ENCODE measurements around the gene SH2B3.

Gene SH2B3

GRCh38 chr12:111409403-111409779 is 3.7 kb downstream of the SH2B3 start:
- DNase-seq (ENCODE audit: low spot score) = no peak

DNA sequence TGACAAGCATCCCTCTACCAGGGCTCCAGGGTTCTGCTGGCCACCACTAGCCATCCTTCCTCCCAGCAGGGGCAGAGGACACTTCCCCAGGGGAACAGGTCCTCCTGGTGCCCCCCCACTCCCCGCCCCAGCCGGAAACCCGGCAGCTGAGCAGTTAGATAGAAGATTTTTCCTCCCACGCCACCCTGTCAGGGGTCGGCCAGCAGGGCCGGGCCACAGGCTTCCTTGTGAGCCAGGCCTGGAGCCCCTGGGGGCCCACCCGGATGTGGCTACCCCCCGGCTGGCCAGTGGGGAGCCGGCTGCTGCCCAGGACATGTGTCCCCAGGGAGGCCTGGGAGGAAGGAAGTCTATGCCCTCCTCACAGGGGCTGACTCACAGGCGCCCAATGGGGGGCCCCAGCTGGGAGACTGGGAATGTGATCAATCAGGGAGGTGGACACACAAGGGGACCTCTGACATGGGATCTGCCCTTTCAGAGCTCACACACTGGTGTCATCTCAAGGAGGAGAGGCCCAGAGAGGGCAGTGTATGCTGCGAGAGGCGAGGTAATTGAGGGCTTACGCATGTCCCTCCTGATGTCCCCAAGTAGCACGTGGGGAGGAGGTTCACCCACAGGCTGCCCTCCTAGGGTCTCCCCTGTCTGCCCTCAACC is 4.2 kb downstream of the SH2B3 start:
- DNase-seq (ENCODE audit: low spot score) = no peak

DNA sequence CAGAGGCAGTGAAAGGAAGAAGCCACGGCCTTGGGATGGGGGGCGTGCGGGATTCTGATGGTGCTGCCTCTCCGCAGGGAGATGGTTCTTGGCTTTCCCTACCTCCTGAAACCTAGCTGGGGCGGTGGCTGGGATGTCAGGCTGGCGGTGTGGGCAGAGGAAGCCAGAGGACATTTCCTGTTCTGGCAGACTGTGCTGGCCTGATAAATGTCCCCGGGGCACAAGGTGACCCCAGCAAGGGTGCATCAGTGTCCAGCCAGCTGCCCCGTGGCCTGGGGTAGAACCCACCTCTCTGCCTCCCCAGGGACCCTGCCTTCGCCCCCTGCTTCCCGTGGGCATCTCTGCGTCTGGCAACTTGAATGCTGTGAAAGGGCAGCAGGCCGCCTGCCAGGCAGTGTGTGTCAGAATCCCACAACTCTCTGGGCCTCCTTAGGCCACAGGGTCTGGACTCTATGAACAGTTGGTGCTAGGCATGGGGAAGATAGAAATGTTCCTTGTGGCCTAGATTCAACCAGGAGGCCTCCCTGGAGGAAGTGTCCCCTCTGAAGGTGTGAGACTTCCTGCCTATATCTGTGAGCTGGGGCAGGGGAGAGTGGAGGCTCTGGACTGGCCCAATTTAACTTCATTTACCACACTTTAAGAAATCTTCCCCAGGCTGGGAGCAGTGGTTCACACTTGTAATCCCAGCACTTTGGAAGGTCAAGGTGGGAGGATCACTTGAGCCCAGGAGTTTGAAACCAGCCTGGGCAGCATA is 4.9 kb downstream of the SH2B3 start:
- DNase-seq (ENCODE audit: low spot score) = no peak

GRCh38 chr12:111411185-111411764 is 5.6 kb downstream of the SH2B3 start:
- DNase-seq (ENCODE audit: low spot score) = no peak

GRCh38 chr12:111412007-111412829 is 6.5 kb downstream of the SH2B3 start:
- DNase-seq (ENCODE audit: low spot score) = no peak

DNA sequence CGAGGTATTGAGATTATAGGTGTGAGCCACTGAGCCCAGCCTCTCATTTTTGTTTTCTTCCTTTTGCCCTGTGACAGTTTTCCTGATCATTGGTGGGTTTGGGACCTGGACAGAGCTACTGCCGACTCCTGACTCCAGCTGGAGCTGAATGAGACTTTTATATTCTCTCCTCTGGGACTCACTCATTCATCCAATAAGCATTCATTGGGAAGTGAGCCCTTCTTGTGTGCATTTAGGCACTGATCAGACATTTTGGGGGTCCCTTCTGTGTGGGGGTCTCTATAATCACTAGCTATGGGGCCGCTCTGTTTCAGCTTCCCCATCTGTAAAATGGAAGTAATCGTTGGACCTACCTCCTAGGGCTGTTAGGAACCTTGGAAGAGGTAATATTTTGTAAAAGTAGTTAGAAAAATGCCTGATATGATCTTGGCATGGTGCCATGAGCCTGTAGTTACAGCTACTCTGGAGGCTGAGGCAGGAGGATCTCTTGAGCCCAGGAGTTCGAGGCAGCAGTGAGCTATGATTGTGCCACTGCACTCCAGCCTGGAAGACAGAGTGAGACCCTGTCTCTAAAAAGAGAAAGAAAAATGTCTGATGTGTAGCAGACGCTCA is 7.2 kb downstream of the SH2B3 start:
- no peak for DNase-seq (ENCODE audit: low spot score)

DNA sequence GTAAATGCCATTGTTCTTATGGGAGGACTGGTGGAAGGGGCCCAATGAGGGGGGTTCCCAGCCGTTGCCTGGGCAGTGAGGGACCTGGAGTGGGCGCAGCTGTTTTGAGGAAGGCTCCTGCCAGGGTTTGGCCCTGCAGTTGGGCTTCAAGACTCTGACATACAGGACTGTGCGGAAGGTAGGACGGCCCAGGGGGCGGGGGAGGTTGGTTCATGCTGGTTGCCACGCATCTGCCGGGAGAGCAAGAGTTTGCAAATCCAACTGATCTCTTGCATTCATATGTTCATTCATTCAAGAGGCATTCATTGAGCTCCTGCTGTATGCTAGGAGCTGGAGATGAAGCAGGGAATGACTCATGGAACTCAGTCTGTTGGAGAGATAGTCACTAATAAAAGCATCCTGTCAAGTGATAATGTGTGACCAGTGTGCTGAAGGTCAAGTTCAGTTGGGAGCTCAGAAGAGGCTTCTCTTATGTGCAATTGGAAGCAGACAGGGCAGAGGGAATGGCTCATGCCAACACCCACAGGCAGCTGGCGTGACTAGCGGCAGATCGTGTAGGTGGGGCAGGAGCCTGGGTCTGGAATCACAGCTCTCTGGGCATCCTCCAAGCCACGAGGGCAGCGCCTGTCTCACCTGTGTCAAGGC is 7.8 kb downstream of the SH2B3 start:
- peak; percentile 19 for DNase-seq (ENCODE audit: low spot score)

DNA sequence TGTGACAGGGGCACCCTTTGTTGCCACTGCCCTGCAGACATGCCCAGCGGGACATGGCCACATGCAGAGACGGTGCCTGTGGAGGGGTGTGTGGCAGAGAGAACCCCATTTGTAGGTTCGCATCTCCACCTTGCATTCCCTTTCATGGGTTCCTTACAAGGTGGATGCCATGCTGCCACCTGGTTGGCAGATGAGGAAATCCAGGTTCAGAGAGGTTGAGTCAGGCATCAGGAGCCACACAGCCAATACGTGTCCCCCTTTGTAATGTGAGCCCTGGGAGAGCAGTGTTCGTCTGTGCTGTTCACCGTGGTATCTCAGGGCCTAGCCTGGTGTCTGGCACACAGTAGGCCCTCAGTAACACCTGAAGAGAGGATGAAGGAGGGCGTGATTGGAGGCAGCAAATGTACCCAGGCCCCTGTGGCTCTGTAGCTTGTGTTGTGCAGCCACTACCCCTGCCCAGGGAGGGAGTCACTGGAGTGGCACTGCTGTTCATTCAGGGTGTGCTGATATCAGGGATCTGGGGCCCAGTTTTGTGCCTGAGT is 9.1 kb downstream of the SH2B3 start:
- DNase-seq (ENCODE audit: low spot score) = no peak

- no peak for DNase-seq (ENCODE audit: low spot score)
Measured at GRCh38 chr12:111417290-111417689, 11.6 kb downstream of the SH2B3 start.

DNA sequence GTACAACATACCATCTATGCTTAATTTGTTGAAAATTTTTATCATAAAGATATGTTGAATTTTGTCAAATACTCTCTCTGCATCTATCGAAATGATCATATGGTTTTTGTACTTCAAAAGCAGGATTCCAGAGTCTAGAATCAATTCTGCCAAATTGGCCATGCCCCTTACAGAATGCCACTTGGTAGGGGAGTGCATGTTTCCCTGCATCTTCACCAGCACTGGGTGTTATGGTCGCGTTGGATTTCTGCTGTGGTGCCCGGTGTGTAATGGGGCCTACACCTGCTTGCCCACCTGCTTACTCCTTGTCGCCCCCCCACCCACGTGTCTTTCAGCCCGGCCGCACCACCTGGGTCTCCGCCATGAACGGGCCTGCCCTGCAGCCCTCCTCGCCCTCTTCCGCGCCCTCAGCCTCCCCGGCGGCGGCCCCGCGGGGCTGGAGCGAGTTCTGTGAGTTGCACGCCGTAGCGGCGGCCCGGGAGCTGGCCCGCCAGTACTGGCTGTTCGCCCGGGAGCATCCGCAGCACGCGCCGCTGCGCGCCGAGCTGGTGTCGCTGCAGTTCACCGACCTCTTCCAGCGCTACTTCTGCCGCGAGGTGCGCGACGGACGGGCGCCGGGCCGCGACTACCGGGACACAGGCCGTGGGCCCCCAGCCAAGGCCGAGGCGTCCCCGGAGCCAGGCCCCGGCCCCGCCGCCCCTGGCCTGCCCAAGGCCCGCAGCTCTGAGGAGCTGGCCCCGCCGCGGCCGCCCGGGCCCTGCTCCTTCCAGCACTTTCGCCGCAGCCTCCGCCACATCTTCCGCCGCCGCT is 12.3 kb downstream of the SH2B3 start:
- no peak for DNase-seq (ENCODE audit: low spot score)

- no peak for DNase-seq (ENCODE audit: low spot score)
Measured at GRCh38 chr12:111418594-111418880, 12.8 kb downstream of the SH2B3 start.

GRCh38 chr12:111419784-111420183 is 14.1 kb downstream of the SH2B3 start:
- DNase-seq (ENCODE audit: low spot score) = no peak

DNA sequence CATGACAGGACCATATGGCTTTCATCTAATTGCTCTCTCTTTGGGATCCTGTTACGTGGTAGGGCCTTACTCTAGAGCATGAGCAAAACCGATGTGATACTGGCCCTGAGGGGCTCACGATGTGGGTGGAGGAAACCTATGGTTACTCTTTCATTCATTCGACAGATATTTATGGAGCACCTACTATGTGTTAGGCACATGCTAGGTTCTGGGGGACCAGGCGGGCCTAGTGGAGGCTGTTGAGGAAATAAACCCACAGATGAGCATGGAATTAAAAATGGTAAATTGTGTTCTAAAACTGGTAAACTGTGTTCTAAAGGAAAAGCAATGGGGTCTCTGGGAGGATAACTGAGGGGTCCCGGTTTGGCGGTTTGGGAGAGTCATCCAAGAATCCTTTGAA is 14.8 kb downstream of the SH2B3 start:
- DNase-seq (ENCODE audit: low spot score) = no peak

GRCh38 chr12:111424189-111424792 is 18.6 kb downstream of the SH2B3 start:
- no peak for DNase-seq (ENCODE audit: low spot score)

- no peak for DNase-seq (ENCODE audit: low spot score)
Measured at GRCh38 chr12:111424793-111425251, 19.1 kb downstream of the SH2B3 start.

DNA sequence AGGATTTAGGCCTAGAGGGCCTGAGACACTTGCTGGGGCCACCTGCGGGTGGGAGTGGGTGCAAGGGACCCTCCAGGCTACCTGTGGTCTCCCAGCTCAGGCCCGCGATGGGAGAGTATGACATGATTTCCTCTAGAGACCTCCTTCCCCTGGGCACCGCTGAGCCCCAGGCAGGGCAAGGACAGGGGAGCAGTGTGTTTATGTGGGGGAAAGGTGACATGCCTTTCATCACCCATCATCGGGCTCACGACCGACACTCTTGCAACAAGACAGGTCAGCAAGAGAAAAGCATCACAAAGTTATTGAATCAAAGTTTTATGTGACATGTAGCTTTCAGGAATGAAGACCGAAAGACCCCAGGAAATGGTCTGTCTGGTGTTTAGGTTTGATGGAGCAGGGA is 19.9 kb downstream of the SH2B3 start:
- DNase-seq (ENCODE audit: low spot score) = no peak

GRCh38 chr12:111426344-111427185 is 20.8 kb downstream of the SH2B3 start:
- no peak for DNase-seq (ENCODE audit: low spot score)

- DNase-seq (ENCODE audit: low spot score) = no peak
Measured at GRCh38 chr12:111427417-111428074, 21.8 kb downstream of the SH2B3 start.

All from LoVo (cell line).